ENCODE results near the gene C8G. TPM values are rescaled to one million over a fixed set of nuclear protein-coding genes. Genes with fewer than 3 reads are reported as not detected.

Gene C8G
- polyA plus RNA-seq, 1 donor: 36.0 TPM

DNA sequence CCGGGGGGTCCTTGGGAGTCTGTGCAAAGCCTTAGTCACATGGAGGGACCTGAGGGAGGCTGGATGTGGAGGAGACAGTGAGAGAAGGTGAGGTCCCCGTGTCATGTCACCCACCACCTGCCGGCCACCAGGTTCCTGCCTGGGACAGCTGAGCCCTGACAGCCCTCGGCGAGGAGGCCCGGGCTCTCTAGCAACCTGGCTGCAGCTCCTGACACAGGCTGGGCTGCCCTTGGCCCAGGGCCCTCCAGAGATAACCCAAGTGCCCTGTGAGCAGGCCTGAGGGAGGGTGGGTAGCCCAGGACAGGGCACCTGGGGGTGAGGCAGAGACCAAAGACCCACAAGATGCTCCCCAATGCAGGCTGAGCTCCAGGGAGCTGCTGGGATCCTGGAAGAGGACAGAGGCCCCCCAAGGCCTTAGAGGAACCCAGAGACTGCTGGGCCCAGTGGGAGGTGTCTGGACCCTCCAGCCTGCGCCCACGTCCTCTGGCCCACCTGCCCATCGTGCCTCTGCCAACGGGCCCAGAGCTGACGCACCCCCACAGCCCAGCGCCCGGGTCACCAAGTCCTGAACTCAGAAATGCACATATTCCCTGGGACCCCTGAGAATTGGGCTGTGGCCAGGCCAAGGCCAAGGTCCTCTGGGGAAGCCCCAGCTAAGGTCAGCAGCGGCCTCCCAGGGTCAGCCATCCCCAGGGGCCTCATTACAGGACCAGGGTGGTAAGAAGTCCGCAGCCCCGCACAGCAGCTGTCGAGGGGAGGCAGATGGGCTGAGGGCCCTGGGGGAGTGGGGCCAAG is 23.5 kb downstream of the C8G start:
- Histone ChIP-seq H3K36me3 (ENCODE audit: control insufficient read depth, insufficient read depth, low read length) (no peaks in the 10 kb centered on the region), H3K27ac (ENCODE audit: low read length) (no peak overlapping the region), H3K4me3 (ENCODE audit: low read length) (no peak overlapping the region), H3K9me3 (ENCODE audit: control insufficient read depth, low read depth, low read length) (no peaks in the 10 kb centered on the region), H3K27me3 (ENCODE audit: control insufficient read depth, insufficient read depth, low read length) (peaks cover 12% of the 10 kb centered on the region), H3K4me1 (ENCODE audit: control insufficient read depth, insufficient read depth, low read length) (peaks cover 12% of the 10 kb centered on the region)
- no CpG with 5 or more reads among the region's 17 CpGs for WGBS (ENCODE audit: insufficient coverage, low lambda C conversion rate)
- DNase-seq: no peak

DNA sequence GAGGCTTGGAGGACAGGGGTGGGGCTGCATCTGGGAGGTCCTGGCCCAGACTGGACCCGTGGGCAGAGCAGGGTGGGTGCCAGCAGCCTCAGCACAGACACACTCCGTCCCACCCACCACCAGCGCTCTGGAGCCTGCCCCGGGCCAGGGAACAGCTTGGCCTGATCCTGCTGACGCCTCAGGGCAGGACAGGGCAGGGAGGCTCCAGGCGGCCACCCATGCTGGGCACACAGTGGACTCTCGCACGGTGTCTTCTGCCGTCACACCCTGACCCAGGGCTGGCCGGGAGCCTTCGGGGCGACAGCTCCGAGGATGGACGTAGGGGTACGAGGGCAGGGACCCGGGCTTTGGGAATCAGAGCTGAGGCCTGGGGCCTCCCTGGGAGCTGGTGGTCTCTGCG is 24.1 kb downstream of the C8G start:
- H3K27ac ChIP-seq (ENCODE audit: low read length): no peak overlapping the region
- DNase-seq: no peak
- no peaks in the 10 kb centered on the region for H3K36me3 ChIP-seq (ENCODE audit: control insufficient read depth, insufficient read depth, low read length)
- no peak overlapping the region for H3K4me3 ChIP-seq (ENCODE audit: low read length)
- H3K27me3 ChIP-seq (ENCODE audit: control insufficient read depth, insufficient read depth, low read length): peaks cover 12% of the 10 kb centered on the region
- peaks cover 10% of the 10 kb centered on the region for H3K4me1 ChIP-seq (ENCODE audit: control insufficient read depth, insufficient read depth, low read length)
- no CpG with 5 or more reads among the region's 17 CpGs for WGBS (ENCODE audit: insufficient coverage, low lambda C conversion rate)
- H3K9me3 ChIP-seq (ENCODE audit: control insufficient read depth, low read depth, low read length): no peaks in the 10 kb centered on the region

DNA sequence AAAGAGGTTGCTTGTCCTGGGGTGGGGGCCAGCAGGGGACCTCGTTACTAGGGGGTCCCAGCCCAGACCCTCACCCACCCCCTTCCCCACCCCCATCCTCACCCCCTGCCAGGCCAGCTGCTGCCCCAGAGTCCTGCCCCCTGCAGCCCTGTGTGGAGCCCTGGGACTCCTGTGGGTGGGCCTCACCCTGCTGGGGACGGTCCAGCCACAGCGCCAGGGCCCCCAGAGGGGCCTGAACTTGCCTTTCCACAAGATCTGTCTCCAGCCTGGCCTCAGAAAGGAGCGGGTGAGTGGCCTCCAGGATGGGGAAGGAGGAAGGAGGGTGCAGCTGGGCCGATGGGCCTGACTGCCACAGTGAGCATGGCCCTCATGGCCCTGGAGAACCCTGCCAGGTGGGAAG is 24.7 kb downstream of the C8G start:
- Histone ChIP-seq H3K36me3 (ENCODE audit: control insufficient read depth, insufficient read depth, low read length) (no peaks in the 10 kb centered on the region), H3K4me1 (ENCODE audit: control insufficient read depth, insufficient read depth, low read length) (peaks cover 4% of the 10 kb centered on the region), H3K4me3 (ENCODE audit: low read length) (no peak overlapping the region), H3K27me3 (ENCODE audit: control insufficient read depth, insufficient read depth, low read length) (peaks cover 10% of the 10 kb centered on the region), H3K27ac (ENCODE audit: low read length) (no peak overlapping the region), H3K9me3 (ENCODE audit: control insufficient read depth, low read depth, low read length) (no peaks in the 10 kb centered on the region)
- DNase-seq: no peak
- no CpG with 5 or more reads among the region's 5 CpGs for WGBS (ENCODE audit: insufficient coverage, low lambda C conversion rate)

DNA sequence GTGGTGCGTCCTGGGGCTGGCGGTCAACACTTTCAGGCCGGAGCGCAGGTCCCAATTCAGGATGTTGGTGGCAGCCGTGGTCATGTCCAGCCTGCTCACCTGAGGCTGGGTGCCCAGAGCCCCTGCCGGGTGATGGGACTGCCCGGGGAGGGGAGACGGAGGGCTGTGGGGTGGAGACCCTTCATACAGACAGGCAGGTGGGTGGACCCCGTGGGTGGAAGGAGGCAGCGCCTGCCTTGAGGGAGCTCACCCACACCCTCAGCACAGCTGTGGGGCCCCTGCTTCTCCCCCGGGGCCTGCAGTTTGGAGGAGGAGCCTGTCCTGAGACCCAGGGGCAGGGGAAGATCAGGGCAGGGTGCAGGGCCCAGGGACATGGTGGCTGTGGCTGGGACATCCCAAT is 25.3 kb downstream of the C8G start:
- no CpG with 5 or more reads among the region's 11 CpGs for WGBS (ENCODE audit: insufficient coverage, low lambda C conversion rate)

DNA sequence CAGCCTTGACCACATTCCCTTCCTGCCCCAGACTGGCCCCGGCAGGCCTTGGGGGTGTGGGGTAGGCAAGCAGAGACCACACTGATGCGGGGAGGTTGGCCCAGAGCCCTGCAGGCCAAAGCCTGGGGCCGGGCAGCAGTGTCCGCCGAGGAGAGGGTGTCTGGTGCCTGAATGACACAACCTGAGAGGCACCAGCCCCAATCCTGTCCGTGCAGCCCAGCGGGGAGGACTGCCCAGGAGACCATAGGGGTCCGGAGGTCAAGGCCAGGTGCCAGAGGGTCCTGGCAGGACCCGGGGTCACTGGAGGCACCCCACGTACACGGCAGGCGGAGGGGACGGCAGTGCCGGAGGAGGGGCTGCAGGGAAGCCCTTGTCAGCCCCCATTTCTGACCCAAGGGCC is 26.7 kb downstream of the C8G start:
- Histone ChIP-seq H3K4me3 (ENCODE audit: low read length) (no peak overlapping the region), H3K27ac (ENCODE audit: low read length) (no peak overlapping the region), H3K9me3 (ENCODE audit: control insufficient read depth, low read depth, low read length) (no peaks in the 10 kb centered on the region), H3K36me3 (ENCODE audit: control insufficient read depth, insufficient read depth, low read length) (no peaks in the 10 kb centered on the region), H3K4me1 (ENCODE audit: control insufficient read depth, insufficient read depth, low read length) (no peaks in the 10 kb centered on the region), H3K27me3 (ENCODE audit: control insufficient read depth, insufficient read depth, low read length) (no peaks in the 10 kb centered on the region)
- no CpG with 5 or more reads among the region's 14 CpGs for WGBS (ENCODE audit: insufficient coverage, low lambda C conversion rate)
- no peak for DNase-seq

More for the DNA sequence above, 25.3 kb downstream of the C8G start:
- Histone ChIP-seq H3K4me1 (ENCODE audit: control insufficient read depth, insufficient read depth, low read length) (peaks cover 4% of the 10 kb centered on the region), H3K4me3 (ENCODE audit: low read length) (no peak overlapping the region), H3K27ac (ENCODE audit: low read length) (no peak overlapping the region), H3K27me3 (ENCODE audit: control insufficient read depth, insufficient read depth, low read length) (peaks cover 10% of the 10 kb centered on the region), H3K9me3 (ENCODE audit: control insufficient read depth, low read depth, low read length) (no peaks in the 10 kb centered on the region), H3K36me3 (ENCODE audit: control insufficient read depth, insufficient read depth, low read length) (no peaks in the 10 kb centered on the region)
- no peak for DNase-seq

DNA sequence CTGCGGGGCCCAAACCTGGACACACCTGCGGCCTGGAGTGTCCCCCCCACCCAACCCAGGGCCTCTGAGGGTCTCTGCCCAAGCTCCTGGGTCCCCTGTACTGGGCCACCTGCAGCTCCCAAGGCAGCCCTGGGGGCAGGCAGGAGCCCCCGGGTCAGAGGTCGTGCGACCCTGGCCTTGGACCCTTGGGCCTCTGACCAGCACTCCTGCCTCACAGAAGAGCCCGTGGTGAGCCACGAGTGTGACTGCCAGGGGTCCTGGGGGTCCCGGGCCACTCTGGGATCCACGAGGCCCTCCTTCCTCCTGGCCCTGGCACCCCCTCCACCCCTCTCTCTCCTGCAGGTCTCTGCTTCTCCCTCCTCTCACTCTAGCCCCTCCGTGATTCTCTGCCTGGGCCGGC is 27.3 kb downstream of the C8G start:
- Histone ChIP-seq H3K27me3 (ENCODE audit: control insufficient read depth, insufficient read depth, low read length) (no peaks in the 10 kb centered on the region), H3K27ac (ENCODE audit: low read length) (no peak overlapping the region), H3K36me3 (ENCODE audit: control insufficient read depth, insufficient read depth, low read length) (no peaks in the 10 kb centered on the region), H3K9me3 (ENCODE audit: control insufficient read depth, low read depth, low read length) (no peaks in the 10 kb centered on the region), H3K4me3 (ENCODE audit: low read length) (no peak overlapping the region), H3K4me1 (ENCODE audit: control insufficient read depth, insufficient read depth, low read length) (peaks cover under 1% of the 10 kb centered on the region)
- DNase-seq: no peak
- WGBS (ENCODE audit: insufficient coverage, low lambda C conversion rate): 75% methylated on average over 2 of the region's 11 CpGs

DNA sequence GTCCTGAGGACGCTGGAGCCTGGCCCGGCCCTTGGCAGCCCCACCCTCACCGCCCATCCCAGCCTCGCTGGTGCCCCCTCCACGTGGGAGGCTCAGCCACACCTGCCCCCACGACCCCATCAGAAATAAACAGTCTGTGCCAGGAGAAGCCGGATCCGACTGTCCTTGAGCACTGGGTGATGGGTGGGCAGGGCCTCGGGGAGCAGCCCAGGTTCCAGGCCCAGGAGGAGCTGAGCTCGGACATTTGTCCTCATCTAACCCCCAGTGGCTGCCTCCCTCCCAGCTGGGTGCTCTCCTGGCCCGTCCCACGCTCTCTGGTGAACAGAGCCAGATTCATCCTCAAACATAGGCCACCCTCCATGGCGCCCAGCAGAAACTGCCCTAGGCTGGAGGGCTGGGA is 27.7 kb downstream of the C8G start:
- no peaks in the 10 kb centered on the region for H3K36me3 ChIP-seq (ENCODE audit: control insufficient read depth, insufficient read depth, low read length)
- H3K27ac ChIP-seq (ENCODE audit: low read length): no peak overlapping the region
- peaks cover 4% of the 10 kb centered on the region for H3K4me1 ChIP-seq (ENCODE audit: control insufficient read depth, insufficient read depth, low read length)
- peaks cover 3% of the 10 kb centered on the region for H3K27me3 ChIP-seq (ENCODE audit: control insufficient read depth, insufficient read depth, low read length)
- DNase-seq: no peak
- no peaks in the 10 kb centered on the region for H3K9me3 ChIP-seq (ENCODE audit: control insufficient read depth, low read depth, low read length)
- H3K4me3 ChIP-seq (ENCODE audit: low read length): no peak overlapping the region
- WGBS (ENCODE audit: insufficient coverage, low lambda C conversion rate): 60% methylated on average over 1 of the region's 13 CpGs

DNA sequence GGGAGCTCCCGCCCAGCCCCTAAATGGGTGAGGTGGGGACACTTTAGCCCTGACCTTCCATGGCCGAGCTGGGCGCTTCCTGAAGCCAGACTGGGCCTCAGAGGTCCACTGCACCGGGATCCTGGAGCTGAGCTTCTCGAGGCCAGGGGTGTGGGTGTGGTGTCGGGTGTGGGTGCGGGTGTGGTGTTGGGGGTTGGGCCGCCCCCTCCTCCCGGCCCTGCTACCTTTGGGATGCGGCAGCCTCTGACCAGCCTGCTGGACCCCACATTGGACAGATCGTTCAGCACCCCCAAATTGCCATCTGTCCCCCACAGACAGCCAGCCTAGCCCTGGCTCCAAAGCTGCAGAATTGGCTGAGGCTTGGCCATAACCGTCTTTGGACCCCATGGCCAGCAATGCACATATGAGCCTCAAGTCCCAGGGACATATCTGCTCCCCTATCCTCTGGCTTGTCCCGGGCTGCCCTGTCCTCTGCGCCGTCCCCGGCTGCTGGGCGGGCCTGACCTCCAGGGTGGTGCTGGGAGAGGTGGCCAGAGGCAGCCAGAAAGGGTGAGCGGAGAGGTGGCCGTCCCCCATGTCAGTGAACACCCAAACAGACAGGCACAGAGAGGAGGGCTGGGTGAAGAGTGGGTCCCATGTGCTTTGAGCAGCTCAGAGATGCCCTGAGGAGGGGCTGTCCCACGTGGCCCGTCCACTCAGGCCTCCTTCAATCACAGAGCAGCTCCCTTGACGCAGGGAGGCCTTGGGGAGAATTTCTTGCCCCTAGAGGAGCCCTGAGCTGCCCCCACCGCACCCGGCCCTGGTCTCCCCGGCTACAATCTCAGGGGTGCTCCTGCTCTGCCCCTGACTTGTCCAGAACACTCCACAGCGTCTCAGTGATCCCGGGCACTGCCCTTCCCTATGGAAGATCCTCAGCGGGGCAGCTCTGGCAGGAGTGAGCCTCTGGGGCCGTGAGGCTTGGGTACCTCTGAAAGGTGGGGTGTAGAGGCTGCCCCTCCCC is 28.9 kb downstream of the C8G start:
- H3K27me3 ChIP-seq (ENCODE audit: control insufficient read depth, insufficient read depth, low read length): peaks cover 8% of the 10 kb centered on the region
- peaks cover 8% of the 10 kb centered on the region for H3K4me1 ChIP-seq (ENCODE audit: control insufficient read depth, insufficient read depth, low read length)
- H3K36me3 ChIP-seq (ENCODE audit: control insufficient read depth, insufficient read depth, low read length): no peaks in the 10 kb centered on the region
- no CpG with 5 or more reads among the region's 29 CpGs for WGBS (ENCODE audit: insufficient coverage, low lambda C conversion rate)
- H3K4me3 ChIP-seq (ENCODE audit: low read length): no peak overlapping the region
- no peak overlapping the region for H3K27ac ChIP-seq (ENCODE audit: low read length)
- DNase-seq: no peak
- no peaks in the 10 kb centered on the region for H3K9me3 ChIP-seq (ENCODE audit: control insufficient read depth, low read depth, low read length)

DNA sequence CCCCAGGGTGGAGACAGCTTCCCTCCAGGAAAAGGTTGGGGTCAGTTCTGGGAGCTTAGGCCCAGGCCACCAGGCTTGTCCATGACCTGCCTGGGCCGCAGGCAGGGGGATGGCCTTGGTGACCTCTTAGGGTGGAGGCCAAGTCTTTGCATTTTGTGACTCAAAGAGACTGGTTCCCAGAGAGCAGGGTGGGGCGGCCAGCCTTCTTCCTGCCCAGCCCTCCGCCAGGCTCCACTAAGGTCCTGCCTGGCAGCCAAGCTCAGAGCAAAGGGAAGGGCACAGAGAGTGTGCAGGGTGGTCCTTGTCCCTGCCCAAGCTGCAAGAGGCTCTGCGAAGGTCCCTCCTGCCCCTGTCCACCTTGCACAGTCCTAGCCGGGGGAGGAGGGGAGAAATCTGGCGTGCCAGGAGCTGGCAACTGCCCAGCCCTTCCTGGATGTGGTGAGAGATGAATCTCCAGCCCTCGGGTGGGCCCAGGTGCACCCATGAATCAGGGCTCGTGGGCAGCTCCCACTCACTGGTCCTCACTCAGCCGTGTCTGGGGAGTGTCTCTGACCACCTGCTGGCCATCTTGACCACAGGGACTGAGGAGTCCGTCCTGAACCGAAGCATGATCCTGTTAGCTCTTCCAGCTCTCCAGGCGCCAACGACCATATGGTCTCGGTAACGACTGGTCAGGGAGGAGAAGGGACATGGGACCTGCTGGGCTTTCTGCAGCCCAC is 29.9 kb downstream of the C8G start:
- H3K27ac ChIP-seq (ENCODE audit: low read length): no peak overlapping the region
- peaks cover 13% of the 10 kb centered on the region for H3K27me3 ChIP-seq (ENCODE audit: control insufficient read depth, insufficient read depth, low read length)
- no peak overlapping the region for H3K4me3 ChIP-seq (ENCODE audit: low read length)
- H3K4me1 ChIP-seq (ENCODE audit: control insufficient read depth, insufficient read depth, low read length): peaks cover 8% of the 10 kb centered on the region
- no peaks in the 10 kb centered on the region for H3K9me3 ChIP-seq (ENCODE audit: control insufficient read depth, low read depth, low read length)
- DNase-seq: no peak
- no peaks in the 10 kb centered on the region for H3K36me3 ChIP-seq (ENCODE audit: control insufficient read depth, insufficient read depth, low read length)
- WGBS (ENCODE audit: insufficient coverage, low lambda C conversion rate): no CpG with 5 or more reads among the region's 15 CpGs

DNA sequence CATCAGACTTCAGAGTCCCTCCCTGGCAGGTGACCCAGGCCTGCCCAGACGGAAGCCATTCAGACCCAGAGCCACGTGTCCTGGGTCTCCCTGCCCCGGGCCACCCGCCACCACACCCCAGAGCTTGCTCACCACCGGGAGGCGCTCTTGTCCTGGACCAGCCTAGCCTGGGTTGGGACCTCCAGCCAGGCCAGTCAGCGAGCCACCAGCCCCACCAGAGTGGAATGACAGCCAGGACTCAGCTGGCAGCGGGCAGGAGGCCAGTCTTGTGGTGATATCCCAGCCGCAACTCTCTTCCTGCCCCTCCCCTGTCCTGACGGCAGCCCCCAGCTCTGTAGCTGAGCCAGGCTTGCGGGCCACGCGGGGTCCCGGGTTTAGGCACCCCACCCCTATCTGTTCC is 30.6 kb downstream of the C8G start:
- H3K9me3 ChIP-seq (ENCODE audit: control insufficient read depth, low read depth, low read length): no peaks in the 10 kb centered on the region
- peaks cover 13% of the 10 kb centered on the region for H3K27me3 ChIP-seq (ENCODE audit: control insufficient read depth, insufficient read depth, low read length)
- no peak for DNase-seq
- WGBS (ENCODE audit: insufficient coverage, low lambda C conversion rate): no CpG with 5 or more reads among the region's 14 CpGs
- H3K4me3 ChIP-seq (ENCODE audit: low read length): no peak overlapping the region
- H3K4me1 ChIP-seq (ENCODE audit: control insufficient read depth, insufficient read depth, low read length): peaks cover 8% of the 10 kb centered on the region
- no peaks in the 10 kb centered on the region for H3K36me3 ChIP-seq (ENCODE audit: control insufficient read depth, insufficient read depth, low read length)
- H3K27ac ChIP-seq (ENCODE audit: low read length): no peak overlapping the region
